ENCODE measurements around the gene SPATS2L.

Gene SPATS2L

DNA sequence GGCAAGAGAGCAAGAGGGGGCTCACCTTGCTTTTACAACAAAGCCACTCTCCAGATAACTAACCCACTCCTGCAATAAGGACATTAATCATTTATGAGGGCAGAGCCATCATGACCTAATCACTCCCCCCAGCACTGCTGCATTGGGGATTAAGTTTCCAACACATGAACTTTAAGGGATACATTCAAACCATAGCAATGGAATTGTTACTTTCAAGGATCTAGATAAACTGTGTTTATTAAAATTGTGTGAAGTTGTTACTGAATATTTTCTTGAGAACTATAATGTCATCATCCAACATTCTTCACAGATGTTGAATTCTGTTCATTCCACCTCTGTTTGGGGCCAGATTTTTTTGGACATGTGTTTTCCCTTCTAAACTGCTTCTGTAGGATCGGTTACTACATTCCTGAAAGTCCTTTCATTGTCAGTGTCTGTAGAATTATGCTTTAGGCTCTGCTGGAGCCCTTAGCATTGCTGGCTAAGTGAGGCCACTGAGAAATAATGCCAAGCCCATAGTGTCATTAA lies 50.4 kb downstream of the SPATS2L start:
- H3K27ac ChIP-seq (ENCODE audit: extremely low read depth, low read depth, low read length) = no peak overlapping the region
- H3K9me3 ChIP-seq (ENCODE audit: control insufficient read depth, insufficient read depth, low read depth, low read length) = no peaks in the 10 kb centered on the region
- H3K4me3 ChIP-seq (ENCODE audit: low read depth, low read length) = no peak overlapping the region
- H3K36me3 ChIP-seq (ENCODE audit: control insufficient read depth in 2 of 2, insufficient read depth in 1 of 2, low read length in 2 of 2) = no peaks in the 10 kb centered on the region
- no peak for TF ChIP-seq ZNF473 (tag by site-specific recombination; IDR thresholded peaks at IDR 0.05)
- 0 out of 2 replicates have a peak, but pooled peaks have one; percentile 24 for TF ChIP-seq GLIS1 (tag by site-specific recombination; IDR thresholded peaks at IDR 0.05)
- TF ChIP-seq FEZF1 (tag by site-specific recombination; IDR thresholded peaks at IDR 0.05) = peak; percentile 77
- TF ChIP-seq, protein P1, sequence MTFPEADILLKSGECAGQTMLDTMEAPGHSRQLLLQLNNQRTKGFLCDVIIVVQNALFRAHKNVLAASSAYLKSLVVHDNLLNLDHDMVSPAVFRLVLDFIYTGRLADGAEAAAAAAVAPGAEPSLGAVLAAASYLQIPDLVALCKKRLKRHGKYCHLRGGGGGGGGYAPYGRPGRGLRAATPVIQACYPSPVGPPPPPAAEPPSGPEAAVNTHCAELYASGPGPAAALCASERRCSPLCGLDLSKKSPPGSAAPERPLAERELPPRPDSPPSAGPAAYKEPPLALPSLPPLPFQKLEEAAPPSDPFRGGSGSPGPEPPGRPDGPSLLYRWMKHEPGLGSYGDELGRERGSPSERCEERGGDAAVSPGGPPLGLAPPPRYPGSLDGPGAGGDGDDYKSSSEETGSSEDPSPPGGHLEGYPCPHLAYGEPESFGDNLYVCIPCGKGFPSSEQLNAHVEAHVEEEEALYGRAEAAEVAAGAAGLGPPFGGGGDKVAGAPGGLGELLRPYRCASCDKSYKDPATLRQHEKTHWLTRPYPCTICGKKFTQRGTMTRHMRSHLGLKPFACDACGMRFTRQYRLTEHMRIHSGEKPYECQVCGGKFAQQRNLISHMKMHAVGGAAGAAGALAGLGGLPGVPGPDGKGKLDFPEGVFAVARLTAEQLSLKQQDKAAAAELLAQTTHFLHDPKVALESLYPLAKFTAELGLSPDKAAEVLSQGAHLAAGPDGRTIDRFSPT (tag by site-specific recombination; IDR thresholded peaks at IDR 0.05) = 0 out of 2 replicates have a peak, but pooled peaks have one; percentile 18
- TF ChIP-seq ZNF335 (tag by site-specific recombination; conservative IDR thresholded peaks at IDR 0.05) = 0 out of 2 replicates have a peak, but pooled peaks have one; percentile 28
- TF ChIP-seq ZNF302 (tag by site-specific recombination; IDR thresholded peaks at IDR 0.05; ENCODE audit: low read depth) = no peak
- TF ChIP-seq, protein P2, sequence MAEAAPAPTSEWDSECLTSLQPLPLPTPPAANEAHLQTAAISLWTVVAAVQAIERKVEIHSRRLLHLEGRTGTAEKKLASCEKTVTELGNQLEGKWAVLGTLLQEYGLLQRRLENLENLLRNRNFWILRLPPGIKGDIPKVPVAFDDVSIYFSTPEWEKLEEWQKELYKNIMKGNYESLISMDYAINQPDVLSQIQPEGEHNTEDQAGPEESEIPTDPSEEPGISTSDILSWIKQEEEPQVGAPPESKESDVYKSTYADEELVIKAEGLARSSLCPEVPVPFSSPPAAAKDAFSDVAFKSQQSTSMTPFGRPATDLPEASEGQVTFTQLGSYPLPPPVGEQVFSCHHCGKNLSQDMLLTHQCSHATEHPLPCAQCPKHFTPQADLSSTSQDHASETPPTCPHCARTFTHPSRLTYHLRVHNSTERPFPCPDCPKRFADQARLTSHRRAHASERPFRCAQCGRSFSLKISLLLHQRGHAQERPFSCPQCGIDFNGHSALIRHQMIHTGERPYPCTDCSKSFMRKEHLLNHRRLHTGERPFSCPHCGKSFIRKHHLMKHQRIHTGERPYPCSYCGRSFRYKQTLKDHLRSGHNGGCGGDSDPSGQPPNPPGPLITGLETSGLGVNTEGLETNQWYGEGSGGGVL (tag by site-specific recombination; IDR thresholded peaks at IDR 0.05) = peak; percentile 70
- no peak for TF ChIP-seq ZNF768 (tag by site-specific recombination; IDR thresholded peaks at IDR 0.05)
- no peak for TF ChIP-seq PRDM1 (tag by site-specific recombination; IDR thresholded peaks at IDR 0.05)
- no peak for TF ChIP-seq WT1 (tag by site-specific recombination; IDR thresholded peaks at IDR 0.05)
- TF ChIP-seq MZF1 (tag by site-specific recombination; IDR thresholded peaks at IDR 0.05; ENCODE audit: borderline replicate concordance) = peak; percentile 89
- TF ChIP-seq BCL11B (tag by site-specific recombination; IDR thresholded peaks at IDR 0.05; ENCODE audit: low read depth) = no peak
- POLR2A ChIA-PET = no interaction called here
- CTCF ChIA-PET = no interaction called here
- peaks cover 5% of the 10 kb centered on the region; the same call in 1 of the 2 replicates for H3K4me1 ChIP-seq (ENCODE audit: control insufficient read depth, insufficient read depth, low read length)

DNA sequence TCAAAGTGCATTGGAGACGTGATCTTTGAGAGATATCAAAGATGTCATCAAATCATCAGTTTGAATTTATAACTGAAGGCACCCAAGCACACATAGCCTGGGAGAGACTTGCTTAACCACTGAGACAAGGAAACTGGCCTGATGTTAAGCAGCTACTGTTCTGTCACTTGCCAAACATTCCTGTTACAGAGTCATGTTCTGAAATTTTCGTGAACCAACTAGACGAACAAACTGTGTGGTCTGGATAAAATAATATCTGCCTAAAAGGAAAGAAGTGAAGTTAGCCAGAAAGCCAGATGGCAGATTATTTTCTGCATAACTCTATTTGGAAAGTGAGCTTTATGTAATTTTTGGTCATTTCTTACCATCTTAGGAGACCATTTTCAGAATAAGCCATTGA lies 51.4 kb downstream of the SPATS2L start:
- no peak for TF ChIP-seq ZNF768 (tag by site-specific recombination; IDR thresholded peaks at IDR 0.05)
- TF ChIP-seq BCL11B (tag by site-specific recombination; IDR thresholded peaks at IDR 0.05; ENCODE audit: low read depth) = no peak
- TF ChIP-seq ZNF114 (tag by site-specific recombination; IDR thresholded peaks at IDR 0.05) = no peak
- TF ChIP-seq ZNF2 (tag by site-specific recombination; IDR thresholded peaks at IDR 0.05) = no peak
- no peak for TF ChIP-seq TRIM28 (IDR thresholded peaks at IDR 0.05; ENCODE audit: borderline replicate concordance, low read length)
- no peak for TF ChIP-seq ZNF501 (tag by site-specific recombination; IDR thresholded peaks at IDR 0.05)
- H3K36me3 ChIP-seq (ENCODE audit: control insufficient read depth in 2 of 2, insufficient read depth in 1 of 2, low read length in 2 of 2) = no peaks in the 10 kb centered on the region
- no peaks in the 10 kb centered on the region for H3K9me3 ChIP-seq (ENCODE audit: control insufficient read depth, insufficient read depth, low read depth, low read length)
- H3K4me3 ChIP-seq (ENCODE audit: low read depth, low read length) = no peak overlapping the region
- no peak overlapping the region for H3K27ac ChIP-seq (ENCODE audit: extremely low read depth, low read depth, low read length)
- POLR2A ChIA-PET = no interaction called here
- 0 out of 2 replicates have a peak, but pooled peaks cover under 1% of the 10 kb centered on the region for H3K4me1 ChIP-seq (ENCODE audit: control insufficient read depth, insufficient read depth, low read length)
- CTCF ChIA-PET = no interaction called here

DNA sequence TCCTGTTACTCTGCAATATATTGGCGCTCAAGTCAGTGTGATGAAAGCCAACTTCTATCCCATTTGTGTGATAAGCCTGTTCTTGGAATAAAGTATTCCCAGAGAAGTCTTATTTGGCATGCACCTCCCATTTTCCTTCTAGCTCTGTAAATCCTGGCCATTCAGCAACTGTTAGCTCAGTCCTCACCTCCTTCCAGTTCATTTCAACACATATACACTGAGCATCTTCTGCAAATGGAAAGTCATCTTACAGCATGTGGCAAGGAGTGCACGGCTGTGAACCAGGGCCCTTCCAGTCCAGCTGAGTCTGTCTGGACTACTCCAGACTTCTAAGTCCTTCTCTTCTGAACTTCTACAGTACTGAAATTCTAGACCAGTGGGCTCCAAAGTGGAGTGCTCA lies 53.1 kb downstream of the SPATS2L start:
- CTCF ChIA-PET = interaction anchor here (0.8 kb wide), 1 partner anchor 138 kb away, joined by 3 read pairs; no protein-coding TSS in a partner anchor
- Histone ChIP-seq H3K9me3 (ENCODE audit: control insufficient read depth, insufficient read depth, low read depth, low read length) (no peaks in the 10 kb centered on the region), H3K27ac (ENCODE audit: extremely low read depth, low read depth, low read length) (no peak overlapping the region), H3K4me1 (ENCODE audit: control insufficient read depth, insufficient read depth, low read length) (0 out of 2 replicates have a peak, but pooled peaks cover 3% of the 10 kb centered on the region), H3K4me3 (ENCODE audit: low read depth, low read length) (no peak overlapping the region), H3K36me3 (ENCODE audit: control insufficient read depth in 2 of 2, insufficient read depth in 1 of 2, low read length in 2 of 2) (no peaks in the 10 kb centered on the region)
- POLR2A ChIA-PET = no interaction called here
- TF ChIP-seq, protein P3, sequence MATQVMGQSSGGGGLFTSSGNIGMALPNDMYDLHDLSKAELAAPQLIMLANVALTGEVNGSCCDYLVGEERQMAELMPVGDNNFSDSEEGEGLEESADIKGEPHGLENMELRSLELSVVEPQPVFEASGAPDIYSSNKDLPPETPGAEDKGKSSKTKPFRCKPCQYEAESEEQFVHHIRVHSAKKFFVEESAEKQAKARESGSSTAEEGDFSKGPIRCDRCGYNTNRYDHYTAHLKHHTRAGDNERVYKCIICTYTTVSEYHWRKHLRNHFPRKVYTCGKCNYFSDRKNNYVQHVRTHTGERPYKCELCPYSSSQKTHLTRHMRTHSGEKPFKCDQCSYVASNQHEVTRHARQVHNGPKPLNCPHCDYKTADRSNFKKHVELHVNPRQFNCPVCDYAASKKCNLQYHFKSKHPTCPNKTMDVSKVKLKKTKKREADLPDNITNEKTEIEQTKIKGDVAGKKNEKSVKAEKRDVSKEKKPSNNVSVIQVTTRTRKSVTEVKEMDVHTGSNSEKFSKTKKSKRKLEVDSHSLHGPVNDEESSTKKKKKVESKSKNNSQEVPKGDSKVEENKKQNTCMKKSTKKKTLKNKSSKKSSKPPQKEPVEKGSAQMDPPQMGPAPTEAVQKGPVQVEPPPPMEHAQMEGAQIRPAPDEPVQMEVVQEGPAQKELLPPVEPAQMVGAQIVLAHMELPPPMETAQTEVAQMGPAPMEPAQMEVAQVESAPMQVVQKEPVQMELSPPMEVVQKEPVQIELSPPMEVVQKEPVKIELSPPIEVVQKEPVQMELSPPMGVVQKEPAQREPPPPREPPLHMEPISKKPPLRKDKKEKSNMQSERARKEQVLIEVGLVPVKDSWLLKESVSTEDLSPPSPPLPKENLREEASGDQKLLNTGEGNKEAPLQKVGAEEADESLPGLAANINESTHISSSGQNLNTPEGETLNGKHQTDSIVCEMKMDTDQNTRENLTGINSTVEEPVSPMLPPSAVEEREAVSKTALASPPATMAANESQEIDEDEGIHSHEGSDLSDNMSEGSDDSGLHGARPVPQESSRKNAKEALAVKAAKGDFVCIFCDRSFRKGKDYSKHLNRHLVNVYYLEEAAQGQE (tag by site-specific recombination; IDR thresholded peaks at IDR 0.05) = no peak
- TF ChIP-seq ZNF785 (tag by site-specific recombination; IDR thresholded peaks at IDR 0.05) (no peak), ZNF169 (tag by site-specific recombination; IDR thresholded peaks at IDR 0.05) (no peak), ZNF221 (tag by site-specific recombination; IDR thresholded peaks at IDR 0.05; ENCODE audit: borderline replicate concordance) (no peak), KLF16 (tag by site-specific recombination; IDR thresholded peaks at IDR 0.05) (no peak), ZNF132 (tag by site-specific recombination; IDR thresholded peaks at IDR 0.05; ENCODE audit: borderline replicate concordance) (no peak)

Measured in HEK293 (cell line).